GM12891 (cell line): ENCODE measurements around the gene SLC2A4.

ENCODE experiments used
- POLR2A ChIP-seq: IDR thresholded peaks from 2 replicates; pipeline ENCODE4 v1.6.1; 2011; ENCODE audit warnings: low read depth, low read length, control low read depth
- SPI1 ChIP-seq: IDR thresholded peaks from 2 replicates; pipeline ENCODE4 v1.6.1; 2011; ENCODE audit warnings: low read depth, low read length, control low read depth
- TAF1 ChIP-seq: IDR thresholded peaks from 2 replicates; pipeline ENCODE4 v1.6.1; 2011; ENCODE audit warnings: low read depth, low read length, control low read depth

DNA sequence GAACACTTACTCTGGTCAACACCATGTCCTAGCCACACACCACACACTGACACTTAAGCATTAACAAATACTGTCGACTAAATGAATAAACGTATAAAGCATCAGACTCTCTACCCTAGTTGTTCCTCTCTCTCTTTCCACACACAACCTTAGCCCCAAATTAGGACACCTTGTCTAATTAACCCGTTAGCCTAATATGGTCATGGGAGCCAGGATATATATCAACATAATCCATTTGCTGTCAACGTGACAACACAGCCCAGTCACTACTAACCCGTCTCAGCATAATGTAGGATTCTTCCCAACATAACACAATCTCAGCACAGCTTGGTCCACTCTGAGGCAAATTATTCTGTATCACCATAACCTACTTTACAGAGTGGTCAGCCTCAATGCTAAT lies 49.4 kb upstream of the SLC2A4 start:
- TF ChIP-seq POLR2A, result no peak
- TF ChIP-seq TAF1, result no peak
- no peak for TF ChIP-seq SPI1
